ENCODE results near the gene BNC1. TPM values are rescaled to one million over a fixed set of nuclear protein-coding genes. Genes with fewer than 3 reads are reported as not detected.

The BNC1 gene
- polyA plus RNA-seq, 4 donors: 0.10 to 0.13 TPM; not detected in 2

DNA sequence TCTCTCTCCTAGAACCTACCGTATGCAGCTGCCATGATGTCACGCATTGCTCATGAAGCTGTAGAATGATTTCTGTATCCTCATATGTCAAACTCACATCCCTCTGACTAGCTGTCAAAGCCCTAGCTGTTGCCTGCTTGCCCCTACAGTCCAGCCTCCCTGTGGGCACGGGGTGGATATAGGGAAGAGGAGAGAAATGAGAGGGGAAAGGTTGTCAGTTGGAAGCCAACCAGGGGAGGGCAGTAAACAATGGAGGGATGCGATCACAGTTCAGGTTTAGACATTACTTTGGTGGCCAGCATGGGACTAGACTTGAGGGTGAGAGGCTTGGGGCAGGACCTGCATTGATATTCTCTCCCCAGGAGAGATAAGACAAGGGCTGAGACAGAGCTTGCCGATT is 75.1 kb downstream of the BNC1 start:
- Histone ChIP-seq H3K4me3 (ENCODE audit: low read depth in 1 of 3, low read length in 3 of 3) (no peak overlapping the region), H3K36me3 (ENCODE audit: control insufficient read depth in 3 of 3, insufficient read depth in 2 of 3, low read depth in 1 of 3, low read length in 3 of 3) (no peaks in the 10 kb centered on the region), H3K4me1 (ENCODE audit: control insufficient read depth in 3 of 3, insufficient read depth in 2 of 3, low read depth in 1 of 3, low read length in 2 of 3) (no peaks in the 10 kb centered on the region), H3K27ac (ENCODE audit: low read depth in 1 of 3, low read length in 2 of 3) (no peak overlapping the region), H3K9me3 (ENCODE audit: control insufficient read depth in 2 of 2, insufficient read depth in 1 of 2, low read depth in 1 of 2, low read length in 1 of 2) (no peaks in the 10 kb centered on the region), H3K27me3 (ENCODE audit: control insufficient read depth in 3 of 3, insufficient read depth in 3 of 3, low read length in 3 of 3) (peaks cover 0 to 3% (median 2%) of the 10 kb centered on the region in 3 donors)
- no peak for DNase-seq
- no peak for FAIRE-seq
- WGBS, 3 donors: 61 to 73% (median 73%) methylated on average over 5 of the region's 5 CpGs

DNA sequence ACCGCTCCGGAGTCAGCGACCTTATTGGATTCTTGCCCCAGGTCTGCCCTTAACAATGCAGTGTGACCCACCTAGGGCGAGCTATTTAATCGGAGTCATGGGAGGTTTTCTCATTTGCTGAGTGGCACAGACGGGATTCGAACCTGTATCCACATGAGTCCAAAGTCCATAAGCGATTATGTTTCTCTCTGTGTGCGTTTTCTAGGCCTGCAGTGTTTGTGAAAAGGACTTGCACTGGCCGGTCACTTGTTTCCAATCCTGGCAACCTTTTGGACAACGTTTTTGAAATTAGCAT is 76.2 kb downstream of the BNC1 start:
- H3K4me1 ChIP-seq (ENCODE audit: control insufficient read depth in 3 of 3, insufficient read depth in 2 of 3, low read depth in 1 of 3, low read length in 2 of 3): no peaks in the 10 kb centered on the region
- no peaks in the 10 kb centered on the region for H3K36me3 ChIP-seq (ENCODE audit: control insufficient read depth in 3 of 3, insufficient read depth in 2 of 3, low read depth in 1 of 3, low read length in 3 of 3)
- peaks cover 0 to 3% (median 2%) of the 10 kb centered on the region in 3 donors for H3K27me3 ChIP-seq (ENCODE audit: control insufficient read depth in 3 of 3, insufficient read depth in 3 of 3, low read length in 3 of 3)
- FAIRE-seq (no peak), DNase-seq (no peak)
- peak overlapping the region; percentile 58 to 74 (median 73) for H3K4me3 ChIP-seq (ENCODE audit: low read depth in 1 of 3, low read length in 3 of 3)
- H3K9me3 ChIP-seq (ENCODE audit: control insufficient read depth in 2 of 2, insufficient read depth in 1 of 2, low read depth in 1 of 2, low read length in 1 of 2): no peaks in the 10 kb centered on the region
- WGBS, 3 donors: 9 to 13% (median 10%) methylated on average over 11 of the region's 11 CpGs
- H3K27ac ChIP-seq (ENCODE audit: low read depth in 1 of 3, low read length in 2 of 3): peak overlapping the region in 1 of 3 donors; percentile 53

DNA sequence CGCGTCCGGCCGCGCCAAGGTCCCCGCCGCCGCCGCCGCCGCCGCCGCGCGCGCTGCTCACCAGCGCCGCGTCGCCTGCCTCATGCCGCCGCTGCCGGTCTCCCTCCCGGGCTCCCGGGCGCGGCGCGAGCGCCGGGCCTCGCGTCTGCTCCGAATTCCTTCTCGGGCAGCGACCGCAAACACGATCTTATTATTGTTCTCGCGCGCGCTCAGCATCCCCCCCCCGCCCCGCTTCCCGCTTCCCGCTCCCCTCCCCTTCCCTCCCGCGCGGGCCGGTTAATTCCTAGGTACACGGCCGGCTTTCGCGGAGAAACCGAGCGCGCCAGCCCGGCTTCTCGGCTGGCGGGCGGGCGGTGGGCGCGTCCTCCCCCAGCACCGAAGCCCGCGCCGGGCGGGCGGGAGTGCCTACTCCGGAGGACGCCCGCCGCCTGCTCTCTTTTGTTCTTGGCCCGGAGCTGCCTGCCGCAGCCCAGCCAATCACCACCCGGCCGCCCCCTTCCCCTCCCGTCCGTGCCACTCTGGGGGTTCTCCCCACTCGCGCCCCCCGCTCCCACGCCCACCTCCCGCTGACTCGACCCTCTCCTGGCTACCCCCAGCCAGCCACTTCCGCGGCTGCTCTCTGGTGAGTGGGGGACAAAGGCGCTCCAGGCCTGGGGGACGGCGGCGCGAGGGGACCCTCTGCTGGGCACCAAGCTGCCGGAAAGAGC is 76.7 kb downstream of the BNC1 start, which contains the start of gene HDGFL3:
Gene HDGFL3 (minus strand): TSS at position 164 of the 707 bp plus-strand sequence. CDS start 409 bp downstream, outside the sequence.
- Histone ChIP-seq H3K27ac (ENCODE audit: low read depth in 1 of 3, low read length in 2 of 3) (peak within 1 kb of the TSS; percentile 20 to 88 (median 53)), H3K36me3 (ENCODE audit: control insufficient read depth in 3 of 3, insufficient read depth in 2 of 3, low read depth in 1 of 3, low read length in 3 of 3) (no peaks in the 10 kb centered on the region), H3K4me3 (ENCODE audit: low read depth in 1 of 3, low read length in 3 of 3) (peak within 1 kb of the TSS; percentile 58 to 74 (median 73)), H3K27me3 (ENCODE audit: control insufficient read depth in 3 of 3, insufficient read depth in 3 of 3, low read length in 3 of 3) (peaks cover 0 to 3% (median 2%) of the 10 kb centered on the region in 3 donors), H3K4me1 (ENCODE audit: control insufficient read depth in 3 of 3, insufficient read depth in 2 of 3, low read depth in 1 of 3, low read length in 2 of 3) (no peaks in the 10 kb centered on the region), H3K9me3 (ENCODE audit: control insufficient read depth in 2 of 2, insufficient read depth in 1 of 2, low read depth in 1 of 2, low read length in 1 of 2) (no peaks in the 10 kb centered on the region)
- WGBS, 3 donors: 1 to 3% (median 1%) methylated on average over 50 to 94 of the region's 94 CpGs
- FAIRE-seq (no peak), DNase-seq (peak in 1 of 2 donors; percentile 81)

DNA sequence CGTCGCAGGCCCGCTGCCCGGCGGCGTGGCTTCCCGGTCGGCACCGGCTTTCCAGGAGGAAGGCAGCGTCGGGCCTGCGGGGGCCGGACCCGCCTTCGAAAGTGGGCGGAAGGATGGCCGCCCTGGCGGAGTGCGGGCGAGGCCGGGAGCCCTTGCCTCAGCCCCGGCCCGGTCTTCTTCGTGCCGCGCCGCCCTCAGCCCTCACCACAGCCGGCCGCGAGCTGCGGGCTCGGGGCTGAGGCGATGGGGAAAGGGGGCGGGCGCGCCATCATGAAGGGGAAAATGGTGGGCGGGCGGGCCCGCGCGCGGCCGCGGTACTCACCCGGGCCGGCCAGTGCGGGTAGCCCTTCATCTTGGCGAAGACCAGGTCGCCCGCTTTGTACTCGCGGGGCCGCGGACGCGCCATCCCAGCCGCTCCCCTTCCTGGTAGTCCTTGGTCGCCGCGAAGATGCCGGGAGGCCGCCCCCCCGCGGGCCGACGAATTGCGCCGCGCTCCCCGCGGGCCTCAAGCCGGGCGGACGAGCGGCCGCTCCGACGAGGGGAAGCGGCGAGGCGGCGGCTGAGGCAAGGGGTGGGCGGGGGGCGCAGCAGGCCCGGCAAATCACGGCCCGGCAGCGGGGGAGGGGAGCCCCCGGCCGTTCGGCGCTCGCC is 77.3 kb downstream of the BNC1 start:
- FAIRE-seq (no peak), DNase-seq (peak in 1 of 2 donors; percentile 80)
- WGBS, 3 donors: 0 to 3% (median 1%) methylated on average over 53 to 93 of the region's 93 CpGs
- peaks cover 0 to 3% (median 2%) of the 10 kb centered on the region in 3 donors for H3K27me3 ChIP-seq (ENCODE audit: control insufficient read depth in 3 of 3, insufficient read depth in 3 of 3, low read length in 3 of 3)
- no peaks in the 10 kb centered on the region for H3K36me3 ChIP-seq (ENCODE audit: control insufficient read depth in 3 of 3, insufficient read depth in 2 of 3, low read depth in 1 of 3, low read length in 3 of 3)
- no peaks in the 10 kb centered on the region for H3K4me1 ChIP-seq (ENCODE audit: control insufficient read depth in 3 of 3, insufficient read depth in 2 of 3, low read depth in 1 of 3, low read length in 2 of 3)
- H3K9me3 ChIP-seq (ENCODE audit: control insufficient read depth in 2 of 2, insufficient read depth in 1 of 2, low read depth in 1 of 2, low read length in 1 of 2): no peaks in the 10 kb centered on the region
- H3K27ac ChIP-seq (ENCODE audit: low read depth in 1 of 3, low read length in 2 of 3): peak overlapping the region; percentile 20 to 88 (median 46)
- peak overlapping the region; percentile 51 to 73 (median 58) for H3K4me3 ChIP-seq (ENCODE audit: low read depth in 1 of 3, low read length in 3 of 3)

DNA sequence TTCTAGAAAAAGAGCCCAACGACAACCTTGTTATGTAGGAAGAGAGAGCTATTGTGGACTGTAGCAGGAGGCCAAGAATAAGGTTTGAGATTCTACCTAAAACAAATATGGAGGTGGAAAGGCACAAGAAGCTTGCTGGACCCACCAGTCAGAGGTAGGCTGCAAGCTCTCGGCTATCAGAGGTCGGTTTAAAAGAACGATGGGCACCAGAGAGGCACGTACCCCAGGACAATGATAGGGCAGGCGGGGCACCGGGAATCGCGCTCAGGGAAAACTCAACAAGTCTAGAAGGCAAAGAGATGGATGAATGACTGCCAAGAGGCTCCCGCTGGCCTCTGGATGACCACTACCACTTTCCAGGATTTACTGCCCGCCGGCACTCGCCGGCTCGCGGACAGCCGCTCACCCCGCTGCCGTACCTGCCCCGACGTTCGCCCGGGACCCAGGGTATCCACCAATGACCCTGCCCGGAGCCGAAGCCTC is 77.9 kb downstream of the BNC1 start:
- H3K27me3 ChIP-seq (ENCODE audit: control insufficient read depth in 3 of 3, insufficient read depth in 3 of 3, low read length in 3 of 3): peaks cover 0 to 3% (median 2%) of the 10 kb centered on the region in 3 donors
- no peaks in the 10 kb centered on the region for H3K36me3 ChIP-seq (ENCODE audit: control insufficient read depth in 3 of 3, insufficient read depth in 2 of 3, low read depth in 1 of 3, low read length in 3 of 3)
- DNase-seq (no peak), FAIRE-seq (no peak)
- no peaks in the 10 kb centered on the region for H3K9me3 ChIP-seq (ENCODE audit: control insufficient read depth in 2 of 2, insufficient read depth in 1 of 2, low read depth in 1 of 2, low read length in 1 of 2)
- H3K27ac ChIP-seq (ENCODE audit: low read depth in 1 of 3, low read length in 2 of 3): peak overlapping the region; percentile 20 to 88 (median 46)
- H3K4me1 ChIP-seq (ENCODE audit: control insufficient read depth in 3 of 3, insufficient read depth in 2 of 3, low read depth in 1 of 3, low read length in 2 of 3): no peaks in the 10 kb centered on the region
- peak overlapping the region; percentile 51 to 73 (median 58) for H3K4me3 ChIP-seq (ENCODE audit: low read depth in 1 of 3, low read length in 3 of 3)
- WGBS, 3 donors: 3 to 8% (median 5%) methylated on average over 23 to 25 of the region's 25 CpGs

Other genes starting within 250 kb of the BNC1 start
- 10 to 100 TPM; 30.1 to 66.5 (median 35.2) TPM for gene BTBD1, start 217.4 kb downstream of the BNC1 start, polyA plus RNA-seq
- 1 to 10 TPM in 2 of 4 donors, under 1 TPM in 2; 0.45 to 4.7 (median 1.3) TPM for gene TM6SF1, start 177.0 kb downstream of the BNC1 start, polyA plus RNA-seq
- gene HDGFL3, start 76.8 kb downstream of the BNC1 start, polyA plus RNA-seq: 10 to 100 TPM in 2 of 4 donors, 1 to 10 TPM in 1, under 1 TPM in 1; 0.22 to 17.9 (median 8.1) TPM
- under 1 TPM in 2 of 4 donors, not detected in 2; 0.16 to 0.84 TPM for gene SH3GL3, start 162.7 kb upstream of the BNC1 start, polyA plus RNA-seq